IMR-90 (cell line): ENCODE results near the gene OTP. TPM values are rescaled to one million over a fixed set of nuclear protein-coding genes. Genes with fewer than 3 reads are reported as not detected.

Experiments
- ATAC-seq: fragments of 200-7000 bp; cut with Tn5 transposase; 2 replicates; pipeline ENCODE4 v1.9.1; 2020; ENCODE audit warnings: low read depth, mild to moderate bottlenecking, moderate library complexity
- BruUV-seq: library from RNA; stranded (reverse); fragments of 400-500 nt; replicated peaks from 2 replicates; lab custom pipeline; 2021; lab: Mats Ljungman, UMichigan
- CTCF ChIA-PET: fragments of 300-600 bp; formaldehyde crosslinking; extraction: SDS; loops from one replicate; lab custom pipeline; 2021; ENCODE audit warnings: antibody characterized with exemption; lab: Yijun Ruan, JAX
- POLR2A ChIA-PET: fragments of 300-600 bp; sonication (Branson Sonifier 250); formaldehyde crosslinking; loops from one replicate; lab custom pipeline; 2022; ENCODE audit warnings: antibody characterized with exemption; ENCODE audit not compliant: unreplicated experiment; lab: Charles Lee
- DNase-seq: peaks from one replicate; pipeline ENCODE4 v3.0.0; 2013
- H2AFZ ChIP-seq: replicated peaks from 2 replicates; pipeline ENCODE3; 2013; ENCODE audit warnings: low read length, mild to moderate bottlenecking; ENCODE audit not compliant: poor library complexity
- H2AK5ac ChIP-seq: 2 replicates; pipeline ENCODE4 v1.6.1; 2013; ENCODE audit warnings: low read depth, low read length, inconsistent platforms
- H2AK9ac ChIP-seq: replicated peaks from 2 replicates; pipeline ENCODE3; 2013; ENCODE audit warnings: mild to moderate bottlenecking, low read depth, low read length, moderate library complexity; ENCODE audit not compliant: poor library complexity
- H2BK120ac ChIP-seq: 2 replicates; pipeline ENCODE4 v1.6.1; 2013; ENCODE audit warnings: low read depth, low read length, inconsistent platforms
- H2BK15ac ChIP-seq: 3 replicates; pipeline ENCODE4 v1.6.1; 2013; ENCODE audit warnings: low read depth, low read length, inconsistent platforms
- H2BK20ac ChIP-seq: 2 replicates; pipeline ENCODE4 v1.6.1; 2013; ENCODE audit warnings: low read depth, mild to moderate bottlenecking, inconsistent platforms, low read length, moderate library complexity
- H2BK5ac ChIP-seq: 2 replicates; pipeline ENCODE4 v1.6.1; 2013; ENCODE audit warnings: mild to moderate bottlenecking, low read depth, low read length, inconsistent platforms; ENCODE audit not compliant: poor library complexity, severe bottlenecking
- H3K14ac ChIP-seq: replicated peaks from 2 replicates; pipeline ENCODE4 v1.6.1; 2013; ENCODE audit warnings: low read depth, low read length, inconsistent platforms
- H3K18ac ChIP-seq: 2 replicates; pipeline ENCODE4 v1.6.1; 2013; ENCODE audit warnings: low read depth, low read length, control low read depth
- H3K23ac ChIP-seq: 2 replicates; pipeline ENCODE4 v1.6.1; 2013; ENCODE audit warnings: low read depth, low read length, inconsistent platforms
- H3K27ac ChIP-seq: 2 replicates; pipeline ENCODE4 v1.5.1; 2013; ENCODE audit warnings: mild to moderate bottlenecking, control low read depth, low read length; ENCODE audit not compliant: insufficient read depth
- H3K27me3 ChIP-seq: 2 replicates; pipeline ENCODE4 v1.6.1; 2013; ENCODE audit warnings: low read length; ENCODE audit not compliant: control insufficient read depth, insufficient read depth
- H3K36me3 ChIP-seq: 2 replicates; pipeline ENCODE4 v1.6.1; 2013; ENCODE audit warnings: low read length, mixed read lengths; ENCODE audit not compliant: control insufficient read depth, insufficient read depth
- H3K4ac ChIP-seq: 2 replicates; pipeline ENCODE4 v1.6.1; 2013; ENCODE audit warnings: low read depth, low read length, inconsistent platforms
- H3K4me1 ChIP-seq: 2 replicates; pipeline ENCODE4 v1.6.1; 2013; ENCODE audit warnings: low read length, mixed read lengths; ENCODE audit not compliant: control insufficient read depth, insufficient read depth
- H3K4me2 ChIP-seq: 2 replicates; pipeline ENCODE4 v1.6.1; 2013; ENCODE audit warnings: low read depth, mild to moderate bottlenecking, control low read depth, low read length, moderate library complexity
- H3K4me3 ChIP-seq: 2 replicates; pipeline ENCODE4 v1.5.1; 2013; ENCODE audit warnings: low read depth, mild to moderate bottlenecking, control low read depth, low read length, moderate library complexity; ENCODE audit not compliant: insufficient read depth
- H3K56ac ChIP-seq: 2 replicates; pipeline ENCODE4 v1.6.1; 2013; ENCODE audit warnings: low read length, inconsistent platforms; ENCODE audit not compliant: insufficient read depth; ENCODE audit errors: extremely low read depth
- H3K79me1 ChIP-seq, 2 experiments: 2 replicates each; pipeline ENCODE4 v1.6.1; 2013; ENCODE audit warnings: low read length in 2 of 2, inconsistent platforms in 1 of 2, low read depth in 1 of 2
- H3K9ac ChIP-seq: 2 replicates; pipeline ENCODE4 v1.6.1; 2013; ENCODE audit warnings: low read depth, low read length, control low read depth
- H3K9me1 ChIP-seq: 2 replicates; pipeline ENCODE4 v1.6.1; 2013; ENCODE audit warnings: low read length, inconsistent platforms; ENCODE audit not compliant: insufficient read depth
- H3K9me3 ChIP-seq: 2 replicates; pipeline ENCODE4 v1.6.1; 2013; ENCODE audit warnings: low read length; ENCODE audit not compliant: control insufficient read depth, insufficient read depth
- H4K20me1 ChIP-seq: 2 replicates; pipeline ENCODE4 v1.6.1; 2013; ENCODE audit warnings: low read length, inconsistent platforms; ENCODE audit not compliant: insufficient read depth
- H4K5ac ChIP-seq: 2 replicates; pipeline ENCODE4 v1.6.1; 2013; ENCODE audit warnings: mild to moderate bottlenecking, low read depth, low read length, control low read depth
- H4K8ac ChIP-seq, 2 experiments: 2 replicates each; pipeline ENCODE4 v1.6.1; 2013; ENCODE audit warnings: low read depth in 2 of 2, low read length in 2 of 2, control low read depth in 1 of 2, inconsistent platforms in 1 of 2
- H4K91ac ChIP-seq: 2 replicates; pipeline ENCODE4 v1.6.1; 2013; ENCODE audit warnings: low read depth, low read length, inconsistent platforms; ENCODE audit not compliant: insufficient read depth
- BHLHE40 ChIP-seq: fragments of 150-350 bp; IDR thresholded peaks from 2 replicates; pipeline ENCODE4 v1.6.1; 2016; ENCODE audit warnings: mild to moderate bottlenecking, low read depth, low read length
- CHD1 ChIP-seq: IDR thresholded peaks from 2 replicates; pipeline ENCODE4 v1.6.1; 2012; ENCODE audit warnings: low read depth, low read length, improper control_type of control experiment
- FOS ChIP-seq: fragments of 150-350 bp; IDR thresholded peaks from 2 replicates; pipeline ENCODE4 v1.6.1; 2016; ENCODE audit warnings: low read depth, low read length
- MAFK ChIP-seq: IDR thresholded peaks from 2 replicates; pipeline ENCODE4 v1.6.1; 2012; ENCODE audit warnings: low read depth, low read length, improper control_type of control experiment
- MAZ ChIP-seq: IDR thresholded peaks from 2 replicates; pipeline ENCODE4 v1.6.1; 2012; ENCODE audit warnings: low read depth, mild to moderate bottlenecking, low read length, improper control_type of control experiment, moderate library complexity, borderline replicate concordance
- NFE2L2 ChIP-seq: fragments of 150-350 bp; IDR thresholded peaks from 2 replicates; pipeline ENCODE4 v1.6.1; 2016; ENCODE audit warnings: low read depth, mild to moderate bottlenecking, low read length
- POLR2A ChIP-seq: IDR thresholded peaks from 2 replicates; pipeline ENCODE4 v1.6.1; 2012; ENCODE audit warnings: mild to moderate bottlenecking, low read depth, low read length
- RCOR1 ChIP-seq: IDR thresholded peaks from 2 replicates; pipeline ENCODE4 v1.6.1; 2012; ENCODE audit warnings: mild to moderate bottlenecking, low read length, improper control_type of control experiment; ENCODE audit not compliant: insufficient replicate concordance
- RFX5 ChIP-seq: IDR thresholded peaks from 2 replicates; pipeline ENCODE4 v1.8.0; 2012; ENCODE audit warnings: low read depth, mild to moderate bottlenecking, low read length, moderate library complexity
- SMC3 ChIP-seq: fragments of 150-350 bp; IDR thresholded peaks from 2 replicates; pipeline ENCODE4 v1.6.1; 2016; ENCODE audit warnings: low read depth, mild to moderate bottlenecking, antibody characterized with exemption, low read length, moderate library complexity
- WGBS, 2 experiments: methylation state at CpG; one replicate each; pipeline versions ENCODE4 v1.1.5 to v1.1.7; 2013; ENCODE audit warnings: missing lambda C conversion rate in 2 of 2; ENCODE audit not compliant: insufficient read length in 1 of 2; ENCODE audit errors: extremely low coverage in 2 of 2; 5-methylcytosine and 5-hydroxymethylcytosine counted together
- dilution Hi-C: fragments of 300-500 bp; cut with HindIII; formaldehyde crosslinking; loops from one replicate; pipeline ENCODE4 v1.14.3; 2018; ENCODE audit warnings: low sequenced_read_pairs; ENCODE audit not compliant: unreplicated experiment
- in situ Hi-C: fragments of 300-500 bp; cut with MboI; formaldehyde crosslinking; loops from 3 replicates; pipeline ENCODE4 v1.14.3; 2019; ENCODE audit warnings: low sequenced_read_pairs, inconsistent platforms, mixed read lengths
- intact Hi-C: fragments of 100-400 bp; cut with micrococcal nuclease; formaldehyde crosslinking; loops from 2 replicates; pipeline ENCODE4 v1.10.0; 2022
- polyA plus RNA-seq, 3 experiments: library from polyadenylated mRNA; depleted of rRNA; stranded (reverse); fragments of >200 nt; gene quantifications; 2 replicates each; pipeline ENCODE4 v1.2.3, GENCODE V29; 2012; ENCODE audit warnings: low replicate concordance in 1 of 3
- total RNA-seq: library from RNA; depleted of rRNA; stranded (reverse); fragments of >200 nt; gene quantifications from 2 replicates; pipeline ENCODE4 v1.2.3, GENCODE V29; 2012
- TF ChIP-seq, protein P1 (sequence below): conservative IDR thresholded peaks from 2 replicates; pipeline ENCODE4 v1.5.1; 2012; ENCODE audit warnings: mild to moderate bottlenecking, low read depth, low read length, improper control_type of control experiment
- TF ChIP-seq, protein P2 (sequence below): fragments of 150-350 bp; IDR thresholded peaks from 2 replicates; pipeline ENCODE4 v1.6.1; 2017; ENCODE audit warnings: mild to moderate bottlenecking, antibody characterized with exemption, low read length, low read depth
- TF ChIP-seq, protein P3 (sequence below): fragments of 150-350 bp; IDR thresholded peaks from 2 replicates; pipeline ENCODE4 v1.6.1; 2016; ENCODE audit warnings: low read depth, mild to moderate bottlenecking, low read length, moderate library complexity, borderline replicate concordance

The OTP gene
- total and polyA plus RNA-seq, 2 of the 4 experiments (the other 2 are of a cell fraction), result not detected

DNA sequence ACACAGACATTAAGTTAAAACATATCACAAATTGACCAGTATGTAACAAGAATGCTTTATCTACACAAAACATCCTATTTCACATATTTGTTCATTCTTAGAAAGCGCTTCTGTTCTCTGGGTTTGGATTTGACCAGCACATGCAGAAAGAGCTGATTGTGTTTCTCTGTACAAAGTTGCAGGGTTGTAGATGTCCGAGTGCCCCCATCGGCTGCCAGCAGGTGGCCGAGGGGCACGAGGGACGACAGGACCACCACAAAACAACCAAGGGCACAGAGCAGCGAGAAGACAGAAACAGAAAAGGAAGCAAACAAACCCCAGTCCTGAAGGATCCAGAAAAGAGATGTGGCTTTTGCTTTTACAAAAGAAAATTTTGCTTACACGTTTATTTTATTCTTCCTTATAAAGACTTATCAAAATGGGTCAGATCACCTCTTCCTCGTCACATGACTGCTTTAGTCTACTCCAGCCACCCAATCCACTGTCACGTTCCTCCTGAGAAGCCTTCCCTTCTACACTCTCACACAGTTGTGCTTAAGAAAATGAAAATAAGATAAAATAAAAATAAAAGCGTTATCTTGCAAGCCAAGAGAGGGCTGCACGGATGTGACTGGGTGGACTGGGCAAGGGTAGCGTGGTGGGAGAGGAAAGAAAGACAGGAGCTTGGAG is 9.5 kb downstream of the OTP start:
- no peak for DNase-seq
- no peak for ATAC-seq
- Histone ChIP-seq H3K27me3 (peaks cover 81% of the 10 kb centered on the region), H3K9me3 (peaks cover 14% of the 10 kb centered on the region; the same call in 1 of the 2 replicates), H3K14ac (no peak overlapping the region), H3K23ac (no peak overlapping the region), H2AK9ac (no peak overlapping the region), H3K27ac (no peak overlapping the region), H3K4me3 (no peak overlapping the region), H4K8ac (no peak overlapping the region), H3K18ac (no peak overlapping the region), H3K36me3 (no peaks in the 10 kb centered on the region), H2BK20ac (no peak overlapping the region), H4K91ac (no peak overlapping the region), H3K4me2 (0 out of 2 replicates have a peak overlapping the region, but pooled peaks have one; percentile 15), H2BK120ac (no peak overlapping the region), H3K9ac (no peak overlapping the region), H4K20me1 (0 out of 2 replicates have a peak, but pooled peaks cover 5% of the 10 kb centered on the region), H3K79me1 (no peaks in the 10 kb centered on the region), H2BK5ac (no peak overlapping the region), H2AK5ac (no peak overlapping the region), H3K56ac (no peak overlapping the region), H2BK15ac (no peak overlapping the region), H4K5ac (no peak overlapping the region), H3K4ac (no peak overlapping the region), H3K4me1 (peaks cover 6% of the 10 kb centered on the region; the same call in 1 of the 2 replicates), H3K9me1 (peaks cover 3% of the 10 kb centered on the region; the same call in 1 of the 2 replicates), H2AFZ (no peak overlapping the region)
- BruUV-seq, result no TSS peak
- POLR2A ChIA-PET, result no interaction called here
- in situ Hi-C loops (no loop called here), intact Hi-C loops (no loop called here), dilution Hi-C loops (no loop called here)
- CTCF ChIA-PET, result no interaction called here
- no CpG with 5 or more reads among the region's 13 CpGs for WGBS, 2 experiments
- no peak for TF ChIP-seq MAFK
- TF ChIP-seq, protein P1, sequence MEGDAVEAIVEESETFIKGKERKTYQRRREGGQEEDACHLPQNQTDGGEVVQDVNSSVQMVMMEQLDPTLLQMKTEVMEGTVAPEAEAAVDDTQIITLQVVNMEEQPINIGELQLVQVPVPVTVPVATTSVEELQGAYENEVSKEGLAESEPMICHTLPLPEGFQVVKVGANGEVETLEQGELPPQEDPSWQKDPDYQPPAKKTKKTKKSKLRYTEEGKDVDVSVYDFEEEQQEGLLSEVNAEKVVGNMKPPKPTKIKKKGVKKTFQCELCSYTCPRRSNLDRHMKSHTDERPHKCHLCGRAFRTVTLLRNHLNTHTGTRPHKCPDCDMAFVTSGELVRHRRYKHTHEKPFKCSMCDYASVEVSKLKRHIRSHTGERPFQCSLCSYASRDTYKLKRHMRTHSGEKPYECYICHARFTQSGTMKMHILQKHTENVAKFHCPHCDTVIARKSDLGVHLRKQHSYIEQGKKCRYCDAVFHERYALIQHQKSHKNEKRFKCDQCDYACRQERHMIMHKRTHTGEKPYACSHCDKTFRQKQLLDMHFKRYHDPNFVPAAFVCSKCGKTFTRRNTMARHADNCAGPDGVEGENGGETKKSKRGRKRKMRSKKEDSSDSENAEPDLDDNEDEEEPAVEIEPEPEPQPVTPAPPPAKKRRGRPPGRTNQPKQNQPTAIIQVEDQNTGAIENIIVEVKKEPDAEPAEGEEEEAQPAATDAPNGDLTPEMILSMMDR, result no peak
- TF ChIP-seq NFE2L2, result no peak
- TF ChIP-seq FOS, result no peak
- no peak for TF ChIP-seq SMC3
- TF ChIP-seq MAZ, result no peak
- TF ChIP-seq CHD1, result no peak
- TF ChIP-seq, protein P2, sequence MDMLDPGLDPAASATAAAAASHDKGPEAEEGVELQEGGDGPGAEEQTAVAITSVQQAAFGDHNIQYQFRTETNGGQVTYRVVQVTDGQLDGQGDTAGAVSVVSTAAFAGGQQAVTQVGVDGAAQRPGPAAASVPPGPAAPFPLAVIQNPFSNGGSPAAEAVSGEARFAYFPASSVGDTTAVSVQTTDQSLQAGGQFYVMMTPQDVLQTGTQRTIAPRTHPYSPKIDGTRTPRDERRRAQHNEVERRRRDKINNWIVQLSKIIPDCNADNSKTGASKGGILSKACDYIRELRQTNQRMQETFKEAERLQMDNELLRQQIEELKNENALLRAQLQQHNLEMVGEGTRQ, result no peak
- no peak for TF ChIP-seq POLR2A
- no peak for TF ChIP-seq BHLHE40
- no peak for TF ChIP-seq RFX5
- TF ChIP-seq, protein P3, sequence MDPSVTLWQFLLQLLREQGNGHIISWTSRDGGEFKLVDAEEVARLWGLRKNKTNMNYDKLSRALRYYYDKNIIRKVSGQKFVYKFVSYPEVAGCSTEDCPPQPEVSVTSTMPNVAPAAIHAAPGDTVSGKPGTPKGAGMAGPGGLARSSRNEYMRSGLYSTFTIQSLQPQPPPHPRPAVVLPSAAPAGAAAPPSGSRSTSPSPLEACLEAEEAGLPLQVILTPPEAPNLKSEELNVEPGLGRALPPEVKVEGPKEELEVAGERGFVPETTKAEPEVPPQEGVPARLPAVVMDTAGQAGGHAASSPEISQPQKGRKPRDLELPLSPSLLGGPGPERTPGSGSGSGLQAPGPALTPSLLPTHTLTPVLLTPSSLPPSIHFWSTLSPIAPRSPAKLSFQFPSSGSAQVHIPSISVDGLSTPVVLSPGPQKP, result no peak
- TF ChIP-seq RCOR1, result no peak
